Naive thymus-derived CD4-positive, alpha-beta T cell (primary cell): ENCODE measurements around the gene MPRIP. TPM values are rescaled to one million over a fixed set of nuclear protein-coding genes. Genes with fewer than 3 reads are reported as not detected.

ENCODE experiments used
- ATAC-seq: fragments of 150-1000 bp; cut with Tn5 transposase; 2 replicates; pipeline ENCODE4 v1.10.0; 2021; ENCODE audit warnings: mild to moderate bottlenecking, moderate library complexity
- CTCF ChIA-PET: fragments of 350-600 bp; sonication (Branson Sonifier 250); formaldehyde crosslinking; loops from one replicate; lab custom pipeline; 2021; ENCODE audit warnings: antibody characterized with exemption; lab: Charles Lee
- POLR2A ChIA-PET: fragments of 350-600 bp; sonication (Branson Sonifier 250); formaldehyde crosslinking; loops from one replicate; lab custom pipeline; 2021; ENCODE audit warnings: antibody characterized with exemption, inconsistent platforms; lab: Charles Lee
- DNase-seq, 9 donors: peaks; one replicate each; pipeline versions ENCODE4 v3.0.0 to v3.0.0-alpha.2; 2020 to 2022; ENCODE audit warnings: mixed read lengths in 1 of 9
- H3K27ac ChIP-seq: one replicate; pipeline ENCODE4 v1.7.0; 2013; ENCODE audit warnings: mild to moderate bottlenecking, low read depth, low read length, moderate library complexity
- H3K27me3 ChIP-seq, 2 donors: one replicate each; pipeline ENCODE4 v1.7.0; 2013; ENCODE audit warnings: low read length in 2 of 2, mild to moderate bottlenecking in 2 of 2, moderate library complexity in 2 of 2; ENCODE audit not compliant: control insufficient read depth in 2 of 2, insufficient read depth in 2 of 2
- H3K36me3 ChIP-seq, 3 experiments: 1 replicate in 2 of 3; 2 replicates in 1 of 3; pipeline ENCODE4 v1.7.0; 2013; ENCODE audit warnings: low read length in 3 of 3, mild to moderate bottlenecking in 3 of 3, moderate library complexity in 1 of 3; ENCODE audit not compliant: insufficient read depth in 3 of 3, control insufficient read depth in 2 of 3
- H3K4me1 ChIP-seq, 2 donors: one replicate each; pipeline ENCODE4 v1.7.0; 2013; ENCODE audit warnings: low read length in 2 of 2, mild to moderate bottlenecking in 2 of 2, moderate library complexity in 1 of 2; ENCODE audit not compliant: control insufficient read depth in 2 of 2, insufficient read depth in 2 of 2
- H3K4me3 ChIP-seq: 2 replicates; pipeline ENCODE4 v1.7.0; 2013; ENCODE audit warnings: mild to moderate bottlenecking, low read length
- H3K9me3 ChIP-seq, 3 experiments: 1 replicate in 2 of 3; 2 replicates in 1 of 3; pipeline ENCODE4 v1.7.0; 2013; ENCODE audit warnings: low read length in 3 of 3; ENCODE audit not compliant: control insufficient read depth in 2 of 3
- H3K27ac Mint-ChIP-seq, 9 donors: one replicate each; pipeline ENCODE4 v1.8.0; 2020 to 2022; ENCODE audit warnings: mixed read lengths in 9 of 9, mild to moderate bottlenecking in 8 of 9, moderate library complexity in 5 of 9, inconsistent platforms in 2 of 9
- H3K27me3 Mint-ChIP-seq, 5 donors: one replicate each; pipeline ENCODE4 v1.8.0; 2021 to 2022; ENCODE audit warnings: mixed read lengths in 5 of 5, mild to moderate bottlenecking in 1 of 5
- H3K36me3 Mint-ChIP-seq, 5 donors: one replicate each; pipeline ENCODE4 v1.8.0; 2020 to 2022; ENCODE audit warnings: mixed read lengths in 5 of 5, mild to moderate bottlenecking in 3 of 5, inconsistent platforms in 1 of 5
- H3K4me1 Mint-ChIP-seq, 7 donors: one replicate each; pipeline ENCODE4 v1.8.0; 2020 to 2022; ENCODE audit warnings: mixed read lengths in 7 of 7, mild to moderate bottlenecking in 3 of 7, inconsistent platforms in 1 of 7
- H3K4me3 Mint-ChIP-seq, 10 donors: one replicate each; pipeline ENCODE4 v1.8.0; 2020 to 2022; ENCODE audit warnings: mild to moderate bottlenecking in 10 of 10, mixed read lengths in 10 of 10, moderate library complexity in 6 of 10, inconsistent platforms in 2 of 10
- H3K9me3 Mint-ChIP-seq, 11 donors: one replicate each; pipeline ENCODE4 v1.8.0; 2020 to 2022; ENCODE audit warnings: mixed read lengths in 11 of 11, mild to moderate bottlenecking in 4 of 11, inconsistent platforms in 1 of 11, moderate library complexity in 1 of 11
- intact Hi-C, 2 donors: fragments of 100-400 bp; cut with micrococcal nuclease; formaldehyde crosslinking; loops; one replicate each; pipeline ENCODE4 v1.15.1; 2023
- polyA plus RNA-seq, 2 donors: library from polyadenylated mRNA; unstranded; fragments of 300-500 nt; fragmentation: Illumina TruSeq; gene quantifications; one replicate each; pipeline ENCODE4 v1.2.3, GENCODE V29; 2021
- total RNA-seq, 6 experiments: library from RNA in 5 of 6; stranded (reverse) in 5 of 6; gene quantifications; 1 replicate in 5 of 6; 2 replicates in 1 of 6; pipeline ENCODE4 v1.2.3 and lab custom pipeline; 2021 to 2026

Gene MPRIP
- total and polyA plus RNA-seq, 7 experiments from 2014 or later, result 18.6 to 259 (median 196) TPM

- no peak for DNase-seq
Measured at GRCh38 chr17:17140590-17140980, 98.3 kb downstream of the MPRIP start.

GRCh38 chr17:17141279-17141678 is 99.0 kb downstream of the MPRIP start:
- peaks cover 0 to 45% (median 7%) of the 10 kb centered on the region in 5 donors for H3K36me3 Mint-ChIP-seq
- peaks cover 5 to 17% (median 8%) of the 10 kb centered on the region in 7 donors for H3K4me1 Mint-ChIP-seq
- H3K27ac Mint-ChIP-seq, result peak overlapping the region in 1 of 9 donors; percentile 63
- no peak overlapping the region for H3K27ac ChIP-seq
- H3K9me3 Mint-ChIP-seq, result no peaks in the 10 kb centered on the region
- H3K4me3 Mint-ChIP-seq, result no peak overlapping the region
- ChIA-PET CTCF (interaction anchor here (0.6 to 3.2 kb wide), 6 partner anchors 8 to 172 kb away, joined by 3 to 22 read pairs (median 4); no protein-coding TSS in a partner anchor), POLR2A (no interaction called here)
- no peaks in the 10 kb centered on the region for H3K9me3 ChIP-seq
- ATAC-seq (no peak), DNase-seq (no peak)
- no peaks in the 10 kb centered on the region for H3K27me3 Mint-ChIP-seq
- peaks cover 0 to 93% (median 14%) of the 10 kb centered on the region in 3 experiments for H3K36me3 ChIP-seq
- H3K27me3 ChIP-seq, result no peaks in the 10 kb centered on the region
- intact Hi-C loops, result loop anchor here in 1 of 2 donors (5.0 kb wide), 2 partner anchors 41 to 66 kb away; partner anchors contain the start of gene PLD6
- H3K4me1 ChIP-seq, result peaks cover 0 to 2% of the 10 kb centered on the region in 2 donors
- no peak overlapping the region for H3K4me3 ChIP-seq

More at GRCh38 chr17:17140590-17140980, 98.3 kb downstream of the MPRIP start:
- Mint-ChIP-seq H3K27ac (peak overlapping the region in 3 of 9 donors; percentile 28 to 76 (median 42)), H3K9me3 (no peaks in the 10 kb centered on the region), H3K4me1 (peaks cover 5 to 16% (median 8%) of the 10 kb centered on the region in 7 donors), H3K27me3 (no peaks in the 10 kb centered on the region), H3K36me3 (peaks cover 0 to 46% (median 7%) of the 10 kb centered on the region in 5 donors), H3K4me3 (no peak overlapping the region)
- ChIA-PET CTCF (interaction anchor here (0.6 to 3.2 kb wide), 3 partner anchors 9 to 173 kb away, joined by 3 to 22 read pairs (median 6); no protein-coding TSS in a partner anchor), POLR2A (no interaction called here)
- Histone ChIP-seq H3K4me3 (no peak overlapping the region), H3K27me3 (no peaks in the 10 kb centered on the region), H3K36me3 (peaks cover 0 to 92% (median 14%) of the 10 kb centered on the region in 3 experiments), H3K27ac (no peak overlapping the region), H3K4me1 (peaks cover 0 to 2% of the 10 kb centered on the region in 2 donors), H3K9me3 (no peaks in the 10 kb centered on the region)
- no peak for ATAC-seq
- intact Hi-C loops, result loop anchor here in 1 of 2 donors (5.0 kb wide), 2 partner anchors 42 to 67 kb away; partner anchors contain the start of gene PLD6

GRCh38 chr17:17141860-17142552 is 99.7 kb downstream of the MPRIP start:
- no peaks in the 10 kb centered on the region for H3K9me3 Mint-ChIP-seq
- H3K9me3 ChIP-seq, result no peaks in the 10 kb centered on the region
- H3K4me3 ChIP-seq, result no peak overlapping the region
- ATAC-seq, result peak; percentile 74
- peak overlapping the region in 2 of 10 donors; percentile 2 to 3 for H3K4me3 Mint-ChIP-seq
- H3K27me3 ChIP-seq, result no peaks in the 10 kb centered on the region
- H3K4me1 Mint-ChIP-seq, result peaks cover 8 to 24% (median 9%) of the 10 kb centered on the region in 7 donors
- POLR2A ChIA-PET, result no interaction called here
- peak overlapping the region in 7 of 9 donors; percentile 5 to 85 (median 63) for H3K27ac Mint-ChIP-seq
- CTCF ChIA-PET, result interaction anchor here (0.6 to 3.2 kb wide), 6 partner anchors 25 to 172 kb away, joined by 3 to 22 read pairs (median 3); no protein-coding TSS in a partner anchor
- no peak overlapping the region for H3K27ac ChIP-seq
- peaks cover 2 to 41% (median 7%) of the 10 kb centered on the region in 5 donors for H3K36me3 Mint-ChIP-seq
- intact Hi-C loops, result loop anchor here (1.0 to 5.0 kb wide), 6 partner anchors 40 to 171 kb away; partner anchors contain the start of genes FLCN (in 2 of the 2) and PLD6 (in 1 of the 2)
- no peaks in the 10 kb centered on the region for H3K27me3 Mint-ChIP-seq
- H3K4me1 ChIP-seq, result peaks cover 0 to 2% of the 10 kb centered on the region in 2 donors
- peaks cover 0 to 93% (median 9%) of the 10 kb centered on the region in 3 experiments for H3K36me3 ChIP-seq
- DNase-seq, result peak; percentile 35 to 64 (median 54)

GRCh38 chr17:17142556-17142955 is 100.3 kb downstream of the MPRIP start:
- no peaks in the 10 kb centered on the region for H3K27me3 ChIP-seq
- intact Hi-C loops, result loop anchor here (1.0 to 5.0 kb wide), 6 partner anchors 40 to 171 kb away; partner anchors contain the start of genes FLCN (in 2 of the 2) and PLD6 (in 1 of the 2)
- H3K27ac ChIP-seq, result no peak overlapping the region
- ATAC-seq, result no peak
- no peak for DNase-seq
- H3K9me3 ChIP-seq, result no peaks in the 10 kb centered on the region
- Mint-ChIP-seq H3K4me1 (peaks cover 8 to 25% (median 9%) of the 10 kb centered on the region in 7 donors), H3K27me3 (no peaks in the 10 kb centered on the region), H3K4me3 (no peak overlapping the region), H3K27ac (peak overlapping the region in 3 of 9 donors; percentile 71 to 85 (median 79)), H3K9me3 (no peaks in the 10 kb centered on the region), H3K36me3 (peaks cover 2 to 39% (median 7%) of the 10 kb centered on the region in 5 donors)
- peaks cover 0 to 95% (median 9%) of the 10 kb centered on the region in 3 experiments for H3K36me3 ChIP-seq
- ChIA-PET POLR2A (no interaction called here), CTCF (interaction anchor here (0.6 to 3.2 kb wide), 3 partner anchors 24 to 171 kb away, joined by 3 to 22 read pairs (median 3); no protein-coding TSS in a partner anchor)
- peaks cover 0 to 2% of the 10 kb centered on the region in 2 donors for H3K4me1 ChIP-seq
- no peak overlapping the region for H3K4me3 ChIP-seq

GRCh38 chr17:17143501-17143900 is 101.2 kb downstream of the MPRIP start:
- CTCF ChIA-PET, result interaction anchor here (0.8 to 3.2 kb wide), 3 partner anchors 55 to 170 kb away, joined by 3 to 22 read pairs (median 4); no protein-coding TSS in a partner anchor
- H3K27me3 ChIP-seq, result no peaks in the 10 kb centered on the region
- POLR2A ChIA-PET, result interaction anchor here (1.2 kb wide), 1 partner anchor 10 kb away, joined by 5 read pairs; no protein-coding TSS in a partner anchor
- H3K27ac ChIP-seq, result no peak overlapping the region
- H3K4me3 Mint-ChIP-seq, result no peak overlapping the region
- intact Hi-C loops, result loop anchor here (2.0 to 5.0 kb wide), 3 partner anchors 39 to 93 kb away; partner anchors contain the start of genes FLCN (in 1 of the 2) and PLD6 (in 1 of the 2)
- no peaks in the 10 kb centered on the region for H3K9me3 Mint-ChIP-seq
- DNase-seq (no peak), ATAC-seq (no peak)
- H3K36me3 Mint-ChIP-seq, result peaks cover 4 to 40% (median 10%) of the 10 kb centered on the region in 5 donors
- H3K4me3 ChIP-seq, result no peak overlapping the region
- H3K4me1 Mint-ChIP-seq, result peaks cover 8 to 25% (median 9%) of the 10 kb centered on the region in 7 donors
- H3K36me3 ChIP-seq, result peaks cover 1 to 95% (median 8%) of the 10 kb centered on the region in 3 experiments
- no peaks in the 10 kb centered on the region for H3K9me3 ChIP-seq
- H3K27ac Mint-ChIP-seq, result no peak overlapping the region
- H3K27me3 Mint-ChIP-seq, result no peaks in the 10 kb centered on the region
- H3K4me1 ChIP-seq, result peaks cover 0 to 2% of the 10 kb centered on the region in 2 donors

GRCh38 chr17:17144061-17144460 is 101.8 kb downstream of the MPRIP start:
- no peak overlapping the region for H3K4me3 Mint-ChIP-seq
- ChIA-PET POLR2A (interaction anchor here (1.2 kb wide), 1 partner anchor 9 kb away, joined by 5 read pairs; no protein-coding TSS in a partner anchor), CTCF (interaction anchor here (0.6 to 1.1 kb wide), 4 partner anchors 38 to 158 kb away, joined by 3 to 4 read pairs (median 3); no protein-coding TSS in a partner anchor)
- H3K4me3 ChIP-seq, result no peak overlapping the region
- peaks cover 4 to 38% (median 10%) of the 10 kb centered on the region in 5 donors for H3K36me3 Mint-ChIP-seq
- ATAC-seq, result no peak
- intact Hi-C loops, result loop anchor here in 1 of 2 donors (5.0 kb wide), 2 partner anchors 38 to 63 kb away; partner anchors contain the start of gene PLD6
- H3K36me3 ChIP-seq, result peaks cover 5 to 91% (median 7%) of the 10 kb centered on the region in 3 experiments
- no peaks in the 10 kb centered on the region for H3K27me3 ChIP-seq
- no peaks in the 10 kb centered on the region for H3K27me3 Mint-ChIP-seq
- DNase-seq, result no peak
- no peaks in the 10 kb centered on the region for H3K9me3 ChIP-seq
- H3K4me1 ChIP-seq, result peaks cover 0 to 2% of the 10 kb centered on the region in 2 donors
- peaks cover 8 to 25% (median 10%) of the 10 kb centered on the region in 7 donors for H3K4me1 Mint-ChIP-seq
- H3K9me3 Mint-ChIP-seq, result no peaks in the 10 kb centered on the region
- no peak overlapping the region for H3K27ac Mint-ChIP-seq
- no peak overlapping the region for H3K27ac ChIP-seq
